ENCODE results near the gene PCBP3.
"Not testable (repeated sequence)": the region's sequence is repeated elsewhere in the genome, so short reads cannot be mapped to it uniquely, and the experiment has no call there.

PCBP3 gene

DNA sequence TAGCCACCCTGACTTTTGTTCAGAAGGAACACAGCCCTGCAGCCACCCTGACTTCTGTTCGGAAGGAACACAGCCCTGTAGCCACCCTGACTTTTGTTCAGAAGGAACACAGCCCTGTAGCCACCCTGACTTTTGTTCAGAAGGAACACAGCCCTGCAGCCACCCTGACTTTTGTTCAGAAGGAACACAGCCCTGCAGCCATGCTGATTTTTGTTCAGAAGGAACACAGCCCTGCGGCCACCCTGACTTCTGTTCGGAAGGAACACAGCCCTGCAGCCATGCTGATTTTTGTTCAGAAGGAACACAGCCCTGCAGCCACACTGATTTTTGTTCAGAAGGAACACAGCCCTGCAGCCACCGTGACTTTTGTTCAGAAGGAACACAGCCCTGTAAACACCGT is 208.9 kb downstream of the PCBP3 start:
- H3K9me3 ChIP-seq (ENCODE audit: control insufficient read depth in 2 of 2, low read length in 2 of 2); H3K27me3 ChIP-seq (ENCODE audit: control insufficient read depth in 1 of 2, insufficient read depth in 2 of 2, low read length in 2 of 2); H3K9ac ChIP-seq (ENCODE audit: low read length in 2 of 2); H3K36me3 ChIP-seq (ENCODE audit: control insufficient read depth in 2 of 2, insufficient read depth in 2 of 2, low read length in 2 of 2); H3K4me1 ChIP-seq (ENCODE audit: control insufficient read depth, insufficient read depth, low read length); H3K27ac ChIP-seq (ENCODE audit: low read length); H3K4me3 ChIP-seq (ENCODE audit: low read length in 2 of 2): not testable (repeated sequence)

DNA sequence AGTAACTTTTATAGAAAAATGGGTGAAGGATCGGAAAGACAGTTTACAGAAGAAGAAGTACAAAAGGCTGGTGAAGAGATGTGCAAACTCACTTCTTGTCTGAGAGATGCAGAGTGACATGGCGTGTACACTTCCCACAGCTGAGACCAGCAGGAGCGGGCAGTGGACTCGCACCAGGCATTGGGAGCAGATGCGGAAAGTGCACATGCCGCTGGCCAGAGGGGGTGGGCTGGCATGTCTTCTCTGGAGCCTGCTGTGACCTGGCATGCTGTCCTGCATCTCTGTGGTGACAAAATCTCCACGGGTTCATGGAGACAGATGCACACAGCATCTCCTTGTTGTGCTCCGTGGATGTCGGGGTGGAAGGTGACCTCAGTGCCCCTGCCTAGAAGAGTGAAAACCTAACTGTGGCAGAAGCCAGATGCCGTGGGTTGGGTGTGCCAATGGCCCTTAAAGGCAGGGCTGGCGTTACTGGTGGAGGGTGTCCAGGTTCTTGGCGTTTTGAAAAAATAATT is 209.4 kb downstream of the PCBP3 start:
- no peak overlapping the region for H3K9ac ChIP-seq (ENCODE audit: low read length in 2 of 2)
- H3K36me3 ChIP-seq (ENCODE audit: control insufficient read depth in 2 of 2, insufficient read depth in 2 of 2, low read length in 2 of 2) = no peaks in the 10 kb centered on the region
- H3K27me3 ChIP-seq (ENCODE audit: control insufficient read depth in 1 of 2, insufficient read depth in 2 of 2, low read length in 2 of 2) = no peaks in the 10 kb centered on the region
- H3K4me3 ChIP-seq (ENCODE audit: low read length in 2 of 2) = no peak overlapping the region
- no peak overlapping the region for H3K27ac ChIP-seq (ENCODE audit: low read length)
- no peaks in the 10 kb centered on the region for H3K9me3 ChIP-seq (ENCODE audit: control insufficient read depth in 2 of 2, low read length in 2 of 2)
- H3K4me1 ChIP-seq (ENCODE audit: control insufficient read depth, insufficient read depth, low read length) = no peaks in the 10 kb centered on the region

DNA sequence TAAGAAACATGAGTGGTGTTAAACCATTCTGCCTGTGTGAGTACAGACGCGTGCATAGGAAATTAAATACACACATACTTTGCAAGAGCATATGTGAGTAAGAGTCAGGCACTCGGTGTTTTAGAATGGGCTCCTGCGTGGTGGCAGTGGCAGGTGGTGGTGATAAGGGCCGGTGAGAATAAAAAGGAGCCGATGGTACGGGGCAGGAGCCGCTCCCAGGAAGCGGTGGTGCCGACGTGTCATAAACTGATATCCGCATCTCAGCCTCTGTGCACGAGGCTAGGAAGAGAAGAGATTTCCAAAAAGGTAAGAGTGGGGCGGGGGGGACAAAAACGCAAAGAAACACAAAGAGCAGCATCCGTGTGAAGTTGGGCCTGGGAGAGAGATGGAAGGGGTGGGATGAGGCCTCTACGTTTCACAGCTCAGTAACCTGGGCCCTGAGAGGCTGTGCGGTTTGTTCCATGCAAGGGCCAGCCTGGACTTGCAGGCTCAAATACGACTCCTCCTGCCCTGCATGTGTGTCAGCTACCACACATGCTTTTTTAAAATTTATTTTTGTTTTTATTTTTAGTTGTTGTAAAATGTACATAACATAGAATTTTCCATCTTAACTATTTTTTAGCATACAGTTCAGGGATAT is 210.3 kb downstream of the PCBP3 start:
- no peak overlapping the region for H3K9ac ChIP-seq (ENCODE audit: low read length in 2 of 2)
- no peaks in the 10 kb centered on the region for H3K9me3 ChIP-seq (ENCODE audit: control insufficient read depth in 2 of 2, low read length in 2 of 2)
- H3K4me1 ChIP-seq (ENCODE audit: control insufficient read depth, insufficient read depth, low read length) = no peaks in the 10 kb centered on the region
- no peaks in the 10 kb centered on the region for H3K36me3 ChIP-seq (ENCODE audit: control insufficient read depth in 2 of 2, insufficient read depth in 2 of 2, low read length in 2 of 2)
- H3K4me3 ChIP-seq (ENCODE audit: low read length in 2 of 2) = no peak overlapping the region
- H3K27me3 ChIP-seq (ENCODE audit: control insufficient read depth in 1 of 2, insufficient read depth in 2 of 2, low read length in 2 of 2) = no peaks in the 10 kb centered on the region
- no peak overlapping the region for H3K27ac ChIP-seq (ENCODE audit: low read length)

- no peaks in the 10 kb centered on the region for H3K9me3 ChIP-seq (ENCODE audit: control insufficient read depth in 2 of 2, low read length in 2 of 2)
- H3K27ac ChIP-seq (ENCODE audit: low read length) = no peak overlapping the region
- no peaks in the 10 kb centered on the region for H3K36me3 ChIP-seq (ENCODE audit: control insufficient read depth in 2 of 2, insufficient read depth in 2 of 2, low read length in 2 of 2)
- no peak overlapping the region for H3K9ac ChIP-seq (ENCODE audit: low read length in 2 of 2)
- H3K4me1 ChIP-seq (ENCODE audit: control insufficient read depth, insufficient read depth, low read length) = no peaks in the 10 kb centered on the region
- no peaks in the 10 kb centered on the region for H3K27me3 ChIP-seq (ENCODE audit: control insufficient read depth in 1 of 2, insufficient read depth in 2 of 2, low read length in 2 of 2)
- no peak overlapping the region for H3K4me3 ChIP-seq (ENCODE audit: low read length in 2 of 2)
Observed at GRCh38 chr21:45854690-45855247, 211.2 kb downstream of the PCBP3 start.

GRCh38 chr21:45855248-45855811 is 211.8 kb downstream of the PCBP3 start:
- no peak overlapping the region for H3K27ac ChIP-seq (ENCODE audit: low read length)
- no peaks in the 10 kb centered on the region for H3K9me3 ChIP-seq (ENCODE audit: control insufficient read depth in 2 of 2, low read length in 2 of 2)
- no peaks in the 10 kb centered on the region for H3K4me1 ChIP-seq (ENCODE audit: control insufficient read depth, insufficient read depth, low read length)
- no peak overlapping the region for H3K4me3 ChIP-seq (ENCODE audit: low read length in 2 of 2)
- H3K27me3 ChIP-seq (ENCODE audit: control insufficient read depth in 1 of 2, insufficient read depth in 2 of 2, low read length in 2 of 2) = no peaks in the 10 kb centered on the region
- H3K36me3 ChIP-seq (ENCODE audit: control insufficient read depth in 2 of 2, insufficient read depth in 2 of 2, low read length in 2 of 2) = no peaks in the 10 kb centered on the region
- no peak overlapping the region for H3K9ac ChIP-seq (ENCODE audit: low read length in 2 of 2)

DNA sequence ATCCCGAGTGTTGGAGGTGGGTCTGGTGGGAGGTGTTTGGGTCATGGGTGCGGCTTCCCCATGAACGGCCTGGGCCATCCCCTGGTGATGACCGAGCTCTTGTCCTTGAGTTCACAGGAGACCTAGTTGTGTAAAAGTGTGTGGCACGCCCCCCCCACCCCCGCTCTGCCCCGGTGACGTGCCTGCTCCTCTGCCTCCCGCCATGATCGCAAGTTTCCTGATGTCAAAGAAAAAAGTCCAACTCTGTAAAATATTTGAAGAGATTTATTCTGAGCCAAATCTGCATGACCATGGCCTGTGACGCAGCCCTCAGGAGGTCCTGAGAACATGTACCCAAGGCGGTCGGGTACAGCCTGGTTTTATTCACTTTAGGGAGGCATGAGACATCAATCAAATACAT is 212.9 kb downstream of the PCBP3 start:
- Histone ChIP-seq H3K9ac (ENCODE audit: low read length in 2 of 2) (no peak overlapping the region), H3K4me1 (ENCODE audit: control insufficient read depth, insufficient read depth, low read length) (no peaks in the 10 kb centered on the region), H3K36me3 (ENCODE audit: control insufficient read depth in 2 of 2, insufficient read depth in 2 of 2, low read length in 2 of 2) (no peaks in the 10 kb centered on the region), H3K27ac (ENCODE audit: low read length) (no peak overlapping the region), H3K4me3 (ENCODE audit: low read length in 2 of 2) (no peak overlapping the region), H3K9me3 (ENCODE audit: control insufficient read depth in 2 of 2, low read length in 2 of 2) (no peaks in the 10 kb centered on the region), H3K27me3 (ENCODE audit: control insufficient read depth in 1 of 2, insufficient read depth in 2 of 2, low read length in 2 of 2) (no peaks in the 10 kb centered on the region)

DNA sequence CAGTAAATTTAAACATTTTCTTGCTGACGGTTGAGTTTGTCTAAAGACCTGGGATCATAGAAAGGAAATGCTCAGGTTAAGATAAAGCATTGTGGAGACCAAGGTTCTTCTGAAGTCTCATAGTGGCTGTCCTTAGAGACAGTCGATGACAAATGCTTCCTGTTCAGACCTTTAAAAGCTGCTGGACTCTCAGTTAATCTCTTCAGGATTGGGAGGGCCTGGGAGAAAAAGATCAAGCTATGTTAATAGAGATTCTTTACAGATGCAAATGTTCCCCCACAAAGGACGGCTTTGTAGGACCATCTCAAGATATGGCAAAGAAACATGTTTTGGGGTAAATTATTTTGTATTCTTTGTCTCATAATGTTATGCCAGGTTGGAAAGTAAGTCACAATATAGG is 213.4 kb downstream of the PCBP3 start:
- Histone ChIP-seq H3K4me1 (ENCODE audit: control insufficient read depth, insufficient read depth, low read length) (no peaks in the 10 kb centered on the region), H3K27ac (ENCODE audit: low read length) (no peak overlapping the region), H3K36me3 (ENCODE audit: control insufficient read depth in 2 of 2, insufficient read depth in 2 of 2, low read length in 2 of 2) (no peaks in the 10 kb centered on the region), H3K9me3 (ENCODE audit: control insufficient read depth in 2 of 2, low read length in 2 of 2) (no peaks in the 10 kb centered on the region), H3K9ac (ENCODE audit: low read length in 2 of 2) (no peak overlapping the region), H3K4me3 (ENCODE audit: low read length in 2 of 2) (no peak overlapping the region), H3K27me3 (ENCODE audit: control insufficient read depth in 1 of 2, insufficient read depth in 2 of 2, low read length in 2 of 2) (no peaks in the 10 kb centered on the region)

DNA sequence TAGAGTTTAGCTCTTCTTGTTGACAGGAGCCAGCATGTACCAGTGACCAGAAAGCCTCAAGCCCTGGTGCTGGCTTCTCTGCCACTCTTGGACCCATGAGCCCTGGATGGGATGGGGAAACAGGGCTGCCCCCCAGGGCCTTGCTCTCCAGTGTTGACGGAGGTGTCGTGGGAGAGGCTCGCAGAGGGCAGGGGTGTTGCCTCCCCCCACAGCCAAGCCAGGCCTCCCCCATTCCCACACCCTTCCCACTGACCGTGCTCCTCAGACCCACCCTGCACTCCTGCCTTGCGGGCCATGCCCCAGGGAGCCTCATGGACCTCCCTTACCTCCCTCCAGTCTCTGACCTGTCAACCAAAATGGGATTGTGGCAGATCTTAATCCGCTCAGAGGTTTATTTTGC is 214.2 kb downstream of the PCBP3 start:
- H3K36me3 ChIP-seq (ENCODE audit: control insufficient read depth in 2 of 2, insufficient read depth in 2 of 2, low read length in 2 of 2) = no peaks in the 10 kb centered on the region
- H3K4me1 ChIP-seq (ENCODE audit: control insufficient read depth, insufficient read depth, low read length) = no peaks in the 10 kb centered on the region
- no peak overlapping the region for H3K27ac ChIP-seq (ENCODE audit: low read length)
- no peaks in the 10 kb centered on the region for H3K27me3 ChIP-seq (ENCODE audit: control insufficient read depth in 1 of 2, insufficient read depth in 2 of 2, low read length in 2 of 2)
- no peak overlapping the region for H3K9ac ChIP-seq (ENCODE audit: low read length in 2 of 2)
- no peaks in the 10 kb centered on the region for H3K9me3 ChIP-seq (ENCODE audit: control insufficient read depth in 2 of 2, low read length in 2 of 2)
- H3K4me3 ChIP-seq (ENCODE audit: low read length in 2 of 2) = no peak overlapping the region

- no peak overlapping the region for H3K9ac ChIP-seq (ENCODE audit: low read length in 2 of 2)
- no peak overlapping the region for H3K27ac ChIP-seq (ENCODE audit: low read length)
- no peaks in the 10 kb centered on the region for H3K36me3 ChIP-seq (ENCODE audit: control insufficient read depth in 2 of 2, insufficient read depth in 2 of 2, low read length in 2 of 2)
- H3K4me3 ChIP-seq (ENCODE audit: low read length in 2 of 2) = no peak overlapping the region
- H3K27me3 ChIP-seq (ENCODE audit: control insufficient read depth in 1 of 2, insufficient read depth in 2 of 2, low read length in 2 of 2) = no peaks in the 10 kb centered on the region
- H3K9me3 ChIP-seq (ENCODE audit: control insufficient read depth in 2 of 2, low read length in 2 of 2) = no peaks in the 10 kb centered on the region
- H3K4me1 ChIP-seq (ENCODE audit: control insufficient read depth, insufficient read depth, low read length) = no peaks in the 10 kb centered on the region
Observed at GRCh38 chr21:45858180-45858579, 214.7 kb downstream of the PCBP3 start.

GRCh38 chr21:45859041-45859761 is 215.7 kb downstream of the PCBP3 start:
- Histone ChIP-seq H3K36me3 (ENCODE audit: control insufficient read depth in 2 of 2, insufficient read depth in 2 of 2, low read length in 2 of 2) (no peaks in the 10 kb centered on the region), H3K27me3 (ENCODE audit: control insufficient read depth in 1 of 2, insufficient read depth in 2 of 2, low read length in 2 of 2) (no peaks in the 10 kb centered on the region), H3K9me3 (ENCODE audit: control insufficient read depth in 2 of 2, low read length in 2 of 2) (no peaks in the 10 kb centered on the region), H3K4me3 (ENCODE audit: low read length in 2 of 2) (no peak overlapping the region), H3K27ac (ENCODE audit: low read length) (no peak overlapping the region), H3K9ac (ENCODE audit: low read length in 2 of 2) (no peak overlapping the region), H3K4me1 (ENCODE audit: control insufficient read depth, insufficient read depth, low read length) (no peaks in the 10 kb centered on the region)
